HG02678 (cell line): Measurements from ENCODE around the gene CAST.
"Not testable (repeated sequence)": the region's sequence is repeated elsewhere in the genome, so short reads cannot be mapped to it uniquely, and the experiment has no call there.

Experiments used
- ATAC-seq: cut with Tn5 transposase; IDR thresholded peaks from one replicate; pipeline ENCODE4 v1.9.1; 2021; ENCODE audit warnings: mild to moderate bottlenecking, moderate library complexity; ENCODE audit not compliant: unreplicated experiment

CAST gene

DNA sequence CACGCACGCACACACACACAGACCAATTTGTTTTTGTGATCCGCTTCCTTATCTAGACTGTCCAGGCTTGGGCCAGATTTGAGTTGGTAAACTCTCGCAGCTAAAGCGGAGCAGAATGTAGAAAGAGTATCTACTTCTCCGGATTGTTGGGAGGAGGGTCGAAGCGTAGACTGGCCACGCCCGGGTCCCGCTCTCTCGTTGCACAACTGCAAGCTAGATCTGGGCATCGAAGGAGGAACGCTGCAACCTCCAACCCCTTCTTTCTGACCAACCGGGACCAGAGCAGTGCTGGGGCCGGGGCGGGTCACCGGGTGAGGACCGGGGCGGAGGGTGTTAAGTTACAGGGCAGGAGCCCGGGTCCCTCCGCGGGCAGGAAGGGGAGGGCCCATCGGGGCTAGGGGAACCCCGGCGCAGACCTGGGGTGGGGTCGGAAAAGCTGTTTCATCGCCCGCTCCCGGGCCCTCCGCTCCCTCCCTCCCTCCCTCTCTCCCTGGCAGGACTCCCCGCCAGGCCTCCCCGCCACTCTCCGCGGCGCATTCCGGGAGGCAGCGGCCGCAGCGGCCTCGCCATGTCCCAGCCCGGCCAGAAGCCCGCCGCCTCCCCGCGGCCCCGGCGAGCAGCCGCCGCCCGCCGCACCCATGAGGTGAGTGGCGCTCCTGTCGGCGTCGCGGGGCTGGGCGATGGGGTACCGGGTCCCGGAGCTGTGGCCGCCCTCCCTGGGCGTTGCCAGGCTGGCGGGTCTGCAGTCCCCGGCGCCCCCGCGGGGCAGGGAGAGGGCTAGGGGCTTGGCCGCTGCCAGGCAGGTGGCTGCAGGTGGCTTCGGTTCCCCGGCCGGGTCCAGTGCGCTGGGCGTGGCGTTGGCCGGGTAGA, at the start of gene CAST:
Gene CAST (plus strand): TSS at position 522 of the 870 bp plus-strand sequence. CDS start 47 bp downstream, at position 569.
- peak; percentile 63 for ATAC-seq

DNA sequence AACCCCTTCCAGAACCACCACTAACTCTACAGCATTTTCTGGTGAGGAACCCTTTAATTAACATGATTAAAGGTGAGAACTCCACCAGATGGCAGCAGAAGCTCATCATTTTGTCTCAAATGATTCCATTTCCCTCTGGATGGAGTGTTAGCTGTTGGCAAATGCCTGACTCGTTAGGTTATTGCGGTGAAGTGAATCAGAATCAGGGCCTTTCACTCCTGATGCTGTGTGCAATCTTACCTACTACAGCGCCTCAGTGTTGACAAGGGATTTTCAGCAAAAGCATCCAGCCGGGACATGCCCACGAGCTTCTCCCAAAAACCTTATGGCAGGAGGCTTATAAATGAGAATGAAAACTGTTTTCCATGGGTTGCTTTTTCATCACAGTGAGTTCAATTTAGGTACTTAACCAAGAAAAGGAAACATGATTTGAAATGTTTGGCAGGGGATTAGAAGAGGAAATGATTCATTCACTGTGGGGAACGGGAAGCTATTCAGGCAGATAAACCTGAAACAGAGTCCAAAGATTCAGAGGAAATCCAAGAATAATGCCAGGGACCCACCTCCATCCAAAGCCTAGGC, 48.0 kb upstream of the CAST start:
- ATAC-seq: no peak

DNA sequence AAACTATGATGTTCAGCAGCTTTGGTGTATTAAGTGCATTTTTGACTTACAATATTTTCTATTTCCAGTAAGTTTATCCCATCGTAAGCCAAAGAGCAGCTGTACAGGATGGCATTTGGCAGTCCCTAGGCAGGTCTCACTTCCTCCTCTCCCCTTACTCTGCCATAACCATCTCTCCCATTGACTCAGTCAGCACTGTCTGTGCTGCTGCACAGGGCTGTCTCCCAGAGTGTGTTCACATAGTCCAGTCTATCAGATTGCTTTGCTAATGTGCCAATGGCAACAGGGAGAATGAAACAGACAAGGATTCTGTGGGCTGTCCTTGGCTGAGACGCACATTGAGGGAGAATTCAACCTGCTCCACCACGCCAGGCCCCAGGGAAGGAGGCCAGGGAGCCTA, 47.0 kb upstream of the CAST start:
- ATAC-seq: no peak

- no peak for ATAC-seq
Measured at GRCh38 chr5:96616801-96617200, 45.4 kb upstream of the CAST start.

DNA sequence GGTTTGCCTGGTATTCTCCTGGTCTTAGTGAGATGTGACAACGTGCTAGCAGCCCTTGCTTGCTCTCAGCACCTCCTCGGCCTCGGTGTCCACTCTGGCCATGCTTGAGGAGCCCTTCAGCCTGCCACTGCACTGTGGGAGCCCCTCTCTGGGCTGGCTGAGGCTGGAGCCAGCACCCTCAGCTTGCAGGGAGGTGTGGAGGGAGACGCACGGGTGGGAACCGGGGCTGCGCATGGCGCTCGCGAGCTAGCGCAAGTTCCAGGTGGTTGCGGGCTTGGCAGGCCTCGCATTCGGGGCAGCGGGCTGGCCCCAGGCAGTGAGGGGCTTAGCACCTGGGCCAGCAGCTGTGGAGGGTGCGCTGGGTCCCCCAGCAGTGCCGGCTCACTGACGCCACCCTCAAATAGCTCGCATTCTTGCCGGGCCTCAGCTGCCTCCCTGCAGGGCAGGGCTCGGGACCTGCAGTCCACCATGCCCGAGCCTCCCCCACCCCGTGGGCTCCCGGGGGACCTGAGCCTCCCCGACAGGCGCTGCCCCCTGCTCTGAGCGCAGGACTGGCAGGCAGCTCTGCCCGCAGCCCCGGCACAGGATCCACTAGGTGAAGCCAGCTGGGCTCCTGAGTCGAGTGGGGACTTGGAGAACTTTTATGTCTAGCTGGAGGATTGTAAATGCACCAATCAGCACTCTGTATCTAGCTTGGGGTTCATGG, 43.7 kb upstream of the CAST start:
- not testable (repeated sequence) for ATAC-seq

DNA sequence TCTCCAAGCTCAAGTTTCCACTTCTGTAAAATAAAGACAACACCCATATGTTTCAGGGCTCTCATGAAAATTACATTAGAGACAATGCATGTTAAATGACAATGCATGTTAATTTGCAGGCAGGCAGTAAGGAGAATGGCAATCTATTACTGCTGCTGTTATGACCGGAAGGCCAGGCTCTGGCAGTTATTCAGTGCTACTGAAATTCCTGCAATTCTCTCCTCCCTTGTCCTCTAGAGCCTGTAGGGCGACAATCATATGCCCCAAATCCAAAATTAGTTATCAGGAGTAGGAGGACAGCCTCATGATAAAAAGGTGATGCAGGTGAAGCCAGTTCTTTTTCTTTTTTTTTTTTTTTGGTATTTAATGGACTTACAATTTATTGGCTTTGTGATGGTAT, 42.2 kb upstream of the CAST start:
- no peak for ATAC-seq

DNA sequence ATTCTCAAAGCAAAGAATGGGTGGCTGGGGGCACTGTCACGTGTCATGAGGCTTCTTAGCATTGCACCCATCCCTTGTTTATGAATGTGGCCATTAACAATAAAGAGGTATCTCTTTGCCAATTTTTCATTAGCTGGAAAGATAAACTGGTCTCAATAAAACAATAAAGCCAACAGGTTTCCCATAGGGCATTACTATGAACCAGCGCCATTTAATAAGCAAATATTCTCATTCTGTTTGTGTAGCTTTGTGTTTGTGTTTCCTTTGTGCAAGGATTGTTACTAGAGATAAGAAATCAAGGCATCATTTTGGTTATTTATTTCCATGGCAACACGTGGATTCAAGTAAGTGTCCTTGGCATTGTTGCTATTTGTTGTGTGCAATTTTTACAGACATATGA, 37.6 kb upstream of the CAST start:
- no peak for ATAC-seq

DNA sequence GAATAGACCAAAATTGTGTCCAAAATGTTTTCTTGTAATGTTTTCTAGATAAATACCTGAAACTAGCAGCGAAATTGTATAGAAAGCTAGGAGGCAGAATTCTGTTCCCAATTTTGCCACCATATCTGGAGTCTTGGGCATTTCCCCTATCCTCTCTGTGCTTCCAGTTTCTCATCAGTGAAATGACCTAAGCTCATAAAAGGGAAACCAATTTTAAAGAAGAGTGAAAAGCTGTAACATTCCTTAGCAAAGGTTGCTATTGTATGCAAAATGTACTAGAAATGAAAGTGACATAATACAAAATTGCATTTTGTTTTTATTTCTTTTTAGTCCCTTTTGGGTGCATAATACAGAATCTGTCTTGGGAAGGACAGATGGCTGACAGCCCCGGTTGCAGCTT, 36.8 kb upstream of the CAST start:
- ATAC-seq: no peak

DNA sequence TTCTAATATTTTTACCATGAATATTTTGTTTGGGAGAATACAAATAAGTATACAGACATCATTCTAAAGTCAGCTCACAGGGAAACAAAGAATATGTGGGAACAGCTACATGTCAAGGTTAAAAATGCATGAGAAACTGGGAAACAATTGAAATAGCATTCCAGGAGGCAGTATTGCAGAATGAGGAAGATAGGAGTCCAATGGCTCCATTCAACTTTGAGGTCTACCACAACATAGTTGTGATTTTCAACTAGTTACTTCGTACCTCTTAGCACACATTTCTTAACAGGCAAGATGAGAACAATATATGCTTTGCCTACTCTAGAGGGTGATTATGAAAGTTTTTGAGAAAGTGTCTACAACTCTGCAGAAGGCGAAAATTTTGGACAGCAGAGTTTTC, 35.2 kb upstream of the CAST start:
- ATAC-seq: no peak

DNA sequence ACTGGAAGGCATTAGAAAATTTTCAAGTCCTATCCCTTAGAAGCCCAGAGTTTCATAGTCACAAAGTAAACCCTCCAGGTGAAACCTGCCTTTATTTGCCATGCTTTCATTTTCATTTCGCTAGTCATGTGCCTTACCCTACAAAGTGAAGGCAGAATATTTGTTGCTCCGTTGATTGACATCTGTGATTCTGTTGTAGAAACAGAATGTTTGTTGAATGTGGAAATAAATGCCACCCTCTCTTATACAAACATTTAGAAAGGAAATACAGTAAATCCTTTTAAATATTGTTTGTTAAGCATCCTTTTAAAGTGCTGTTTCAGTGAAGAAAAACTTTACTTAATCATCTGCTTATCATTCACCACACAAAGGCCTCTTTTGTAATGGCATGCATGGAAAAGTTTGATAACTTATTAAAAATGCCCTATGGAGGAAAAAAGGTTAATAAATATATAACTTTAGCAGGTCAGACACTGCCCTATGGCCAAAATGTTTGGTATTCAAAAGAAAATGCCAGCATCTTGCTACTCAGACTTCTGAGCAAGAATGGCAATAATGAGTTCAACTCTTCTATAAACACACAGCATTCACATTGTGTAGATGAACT, 34.3 kb upstream of the CAST start:
- ATAC-seq: no peak

GRCh38 chr5:96628406-96628805, 33.8 kb upstream of the CAST start:
- ATAC-seq: no peak

DNA sequence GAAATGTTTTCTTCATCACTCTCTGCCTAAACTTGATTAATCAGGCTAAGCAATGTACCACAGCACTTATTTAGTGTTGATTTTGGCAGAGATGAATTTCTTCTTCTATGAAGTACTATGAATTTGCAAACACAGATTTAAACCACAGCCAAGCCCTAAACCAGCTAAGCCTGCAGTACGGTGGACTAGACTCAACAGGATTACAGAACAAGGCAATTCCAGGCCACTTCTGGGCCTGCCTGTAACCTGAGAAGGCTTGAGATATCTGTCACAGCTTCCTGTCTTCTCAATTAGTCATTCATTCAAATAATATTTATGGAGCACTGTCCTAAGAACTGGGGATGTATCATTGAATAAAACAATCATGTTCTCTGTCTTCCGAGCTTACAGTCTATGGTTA, 32.4 kb upstream of the CAST start:
- ATAC-seq: no peak

DNA sequence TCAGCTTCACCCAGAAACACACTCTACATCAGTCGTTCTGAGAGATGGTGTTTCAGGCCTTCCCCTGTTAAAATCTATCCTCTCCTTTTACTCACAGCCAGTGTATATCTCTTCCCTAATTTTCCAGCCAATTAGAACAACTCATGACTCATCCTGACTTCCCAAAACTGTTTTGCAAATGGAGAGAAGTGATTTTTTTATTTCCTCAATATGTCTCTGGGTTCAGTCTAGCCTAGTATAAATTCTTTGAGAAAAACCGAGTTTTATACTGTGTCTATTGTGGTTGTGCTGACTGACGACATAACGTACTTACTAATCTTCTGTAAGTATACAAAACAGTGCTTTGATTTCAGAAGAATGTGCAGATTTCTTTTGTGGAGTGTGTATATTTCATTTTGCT, 28.4 kb upstream of the CAST start:
- no peak for ATAC-seq

- no peak for ATAC-seq
Measured at GRCh38 chr5:96634881-96635280, 27.3 kb upstream of the CAST start.

- ATAC-seq: no peak
Measured at GRCh38 chr5:96636046-96636445, 26.1 kb upstream of the CAST start.

DNA sequence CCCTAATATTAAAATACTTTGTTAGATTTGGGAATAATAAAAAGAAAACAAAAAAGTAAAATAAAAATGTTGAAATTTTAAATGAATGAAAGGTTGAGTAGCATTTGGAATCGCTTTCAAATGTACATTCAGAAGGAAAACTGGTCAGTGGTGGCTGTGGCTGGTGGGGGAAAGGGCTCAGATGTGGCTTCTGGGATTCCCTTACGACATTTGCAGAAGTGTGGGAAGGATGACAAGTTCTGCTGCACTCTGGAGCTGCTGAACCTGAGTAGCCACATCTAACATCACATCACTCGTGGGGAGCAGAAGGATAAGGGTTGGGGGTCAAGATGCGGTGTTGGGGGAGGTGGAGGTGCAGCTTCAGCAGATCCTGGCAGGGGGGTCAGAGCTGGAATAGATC, 25.6 kb upstream of the CAST start:
- no peak for ATAC-seq

- ATAC-seq: no peak
Measured at GRCh38 chr5:96637196-96637595, 25.0 kb upstream of the CAST start.

GRCh38 chr5:96638561-96638960, 23.6 kb upstream of the CAST start:
- ATAC-seq: no peak

- ATAC-seq: no peak
Measured at GRCh38 chr5:96640696-96641095, 21.5 kb upstream of the CAST start.

- no peak for ATAC-seq
Measured at GRCh38 chr5:96641368-96642280, 20.6 kb upstream of the CAST start.

GRCh38 chr5:96642281-96642640, 19.9 kb upstream of the CAST start:
- no peak for ATAC-seq
